SJCRH30 (cell line): ENCODE results near the gene ATP10B. TPM values are rescaled to one million over a fixed set of nuclear protein-coding genes. Genes with fewer than 3 reads are reported as not detected.

Source experiments
- DNase-seq, 2 experiments: peaks; one replicate each; pipeline ENCODE4 v3.0.0-alpha.2; 2015 to 2020
- H3K27ac ChIP-seq: fragments of 250-450 bp; sonication (Bioruptor Pico); 2 replicates; pipeline ENCODE4 v1.5.1; 2020; ENCODE audit warnings: mild to moderate bottlenecking, moderate library complexity
- H3K27me3 ChIP-seq: fragments of 250-450 bp; sonication (Bioruptor Pico); 2 replicates; pipeline ENCODE4 v1.5.1; 2020; ENCODE audit warnings: mild to moderate bottlenecking, moderate library complexity
- H3K36me3 ChIP-seq: fragments of 250-450 bp; sonication (Bioruptor Pico); 2 replicates; pipeline ENCODE4 v1.5.1; 2020; ENCODE audit warnings: mild to moderate bottlenecking, moderate library complexity
- H3K4me1 ChIP-seq: fragments of 250-450 bp; sonication (Bioruptor Pico); 2 replicates; pipeline ENCODE4 v1.5.1; 2020; ENCODE audit warnings: mild to moderate bottlenecking, moderate library complexity
- H3K4me3 ChIP-seq: fragments of 250-450 bp; sonication (Bioruptor Pico); 2 replicates; pipeline ENCODE4 v1.5.1; 2020; ENCODE audit warnings: mild to moderate bottlenecking, moderate library complexity
- H3K9me3 ChIP-seq: fragments of 250-450 bp; sonication (Bioruptor Pico); replicated peaks from 2 replicates; pipeline ENCODE4 v1.5.1; 2020; ENCODE audit warnings: mild to moderate bottlenecking, moderate library complexity
- total RNA-seq: library from RNA; depleted of rRNA; stranded (reverse); fragments of >200 nt; shearing (Covaris generic); gene quantifications from 2 replicates; pipeline ENCODE4 v1.2.3, GENCODE V29; 2014

The ATP10B gene
- total RNA-seq, 1 experiment from 2014 or later = not detected

DNA sequence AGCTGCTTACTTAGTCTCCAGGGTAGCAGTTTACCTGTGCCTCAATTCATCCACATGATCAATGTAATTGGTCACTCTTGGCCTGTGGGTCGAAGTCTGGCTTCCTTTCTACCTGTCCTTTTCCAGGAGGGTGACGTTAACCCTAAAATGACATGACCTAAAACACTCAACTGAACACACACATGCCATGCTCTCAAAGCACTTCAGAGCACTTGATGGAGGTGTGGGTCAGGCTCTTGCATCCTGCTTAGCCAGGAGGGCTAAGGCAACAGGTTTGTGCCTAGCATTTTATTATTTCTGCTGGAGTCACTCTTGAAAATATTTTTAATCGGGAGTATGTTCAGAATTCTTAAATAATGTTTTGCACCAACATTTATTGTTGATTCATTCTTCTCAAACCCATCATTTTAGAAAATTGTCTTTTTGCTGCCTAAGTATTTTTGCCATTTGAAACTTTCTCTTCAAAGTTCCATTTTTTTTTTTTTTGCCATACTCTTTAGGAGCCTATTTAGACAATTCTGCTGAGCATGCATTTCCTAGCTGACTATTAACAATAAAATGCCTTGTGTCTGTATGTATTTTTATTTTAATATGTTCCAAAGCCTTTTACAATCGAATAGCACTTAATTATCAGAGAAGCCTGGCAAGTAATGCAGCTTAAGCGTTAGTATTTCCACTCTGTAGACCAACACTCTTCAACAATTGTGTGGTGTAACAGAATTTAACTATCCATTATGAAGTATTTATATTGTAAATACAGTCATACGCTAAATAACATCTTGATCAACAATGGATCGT is 59.1 kb downstream of the ATP10B start:
- Histone ChIP-seq H3K27ac (no peak overlapping the region), H3K27me3 (no peaks in the 10 kb centered on the region; the same call in 1 of the 2 replicates), H3K4me3 (no peak overlapping the region), H3K36me3 (no peaks in the 10 kb centered on the region), H3K9me3 (no peaks in the 10 kb centered on the region), H3K4me1 (no peaks in the 10 kb centered on the region)
- DNase-seq = no peak

- H3K9me3 ChIP-seq = no peaks in the 10 kb centered on the region
- H3K36me3 ChIP-seq = no peaks in the 10 kb centered on the region
- no peak overlapping the region for H3K27ac ChIP-seq
- no peaks in the 10 kb centered on the region for H3K4me1 ChIP-seq
- no peak overlapping the region for H3K4me3 ChIP-seq
- no peaks in the 10 kb centered on the region; the same call in 1 of the 2 replicates for H3K27me3 ChIP-seq
- no peak for DNase-seq
Measured at GRCh38 chr5:160792281-160792680, 59.7 kb downstream of the ATP10B start.

DNA sequence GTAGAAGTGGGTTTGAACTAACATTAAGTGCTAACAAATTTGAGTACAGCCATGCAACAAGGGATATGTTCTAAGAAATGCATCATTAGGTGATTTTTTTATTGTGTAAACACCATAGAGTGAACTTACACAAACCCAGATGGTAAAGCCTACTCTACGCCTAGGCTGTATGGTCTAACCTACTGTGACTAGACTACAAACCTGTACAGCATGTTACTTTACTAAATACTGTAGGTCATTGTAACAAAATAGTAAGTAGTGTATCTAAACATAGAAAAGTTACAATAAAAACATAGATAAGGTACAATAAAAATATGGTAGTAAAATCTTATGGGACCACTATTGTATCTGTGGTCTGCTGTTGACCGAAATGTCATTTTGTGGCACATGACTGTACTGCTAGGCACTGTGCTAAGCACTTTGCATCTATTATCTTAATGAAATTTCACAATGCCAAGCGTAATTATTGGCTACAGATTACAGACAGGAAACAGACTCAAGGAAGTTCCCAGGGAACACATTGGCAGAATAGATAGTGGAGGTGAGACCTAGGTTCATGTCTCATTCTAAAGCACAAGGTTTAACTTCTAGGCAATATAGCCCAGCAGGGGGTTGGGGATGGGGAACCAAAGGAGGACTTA is 62.7 kb downstream of the ATP10B start:
- DNase-seq = no peak
- no peaks in the 10 kb centered on the region for H3K9me3 ChIP-seq
- H3K4me3 ChIP-seq = no peak overlapping the region
- no peaks in the 10 kb centered on the region for H3K36me3 ChIP-seq
- H3K27me3 ChIP-seq = no peaks in the 10 kb centered on the region; the same call in 1 of the 2 replicates
- no peaks in the 10 kb centered on the region for H3K4me1 ChIP-seq
- H3K27ac ChIP-seq = no peak overlapping the region

DNA sequence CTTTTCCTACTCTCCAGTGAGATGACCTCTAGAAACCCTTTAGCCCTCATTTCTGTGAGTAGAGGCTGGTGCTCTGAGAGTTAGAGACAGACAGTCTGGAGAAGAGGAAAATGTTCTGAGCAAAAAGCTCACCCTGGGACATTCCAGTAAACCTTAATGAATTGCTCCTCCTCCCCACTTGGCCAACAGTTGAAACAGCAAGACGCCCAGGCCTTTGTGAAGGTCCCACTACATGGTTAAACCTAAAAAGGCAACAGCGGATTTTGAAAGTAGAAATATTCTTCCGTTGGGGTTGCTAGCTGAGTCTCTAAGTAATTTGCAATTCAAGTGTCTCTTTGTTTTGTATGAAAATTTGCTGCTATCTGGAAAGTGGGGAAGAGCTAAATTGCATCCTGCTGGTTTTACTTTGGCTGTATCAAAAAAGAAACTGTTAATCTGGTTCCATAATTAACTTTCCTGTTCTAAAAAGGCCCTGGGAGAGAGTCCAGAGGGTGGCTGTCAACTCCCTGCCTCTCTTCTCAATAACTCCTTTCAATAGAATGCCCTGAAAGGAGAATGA is 63.8 kb downstream of the ATP10B start:
- Histone ChIP-seq H3K36me3 (no peaks in the 10 kb centered on the region), H3K9me3 (no peaks in the 10 kb centered on the region), H3K27me3 (no peaks in the 10 kb centered on the region), H3K4me1 (no peaks in the 10 kb centered on the region), H3K4me3 (no peak overlapping the region), H3K27ac (no peak overlapping the region)
- no peak for DNase-seq

- Histone ChIP-seq H3K4me1 (no peaks in the 10 kb centered on the region), H3K27ac (no peak overlapping the region), H3K4me3 (no peak overlapping the region), H3K36me3 (no peaks in the 10 kb centered on the region), H3K27me3 (no peaks in the 10 kb centered on the region), H3K9me3 (no peaks in the 10 kb centered on the region)
- no peak for DNase-seq
Measured at GRCh38 chr5:160787240-160787639, 64.8 kb downstream of the ATP10B start.

GRCh38 chr5:160774666-160775315 is 77.2 kb downstream of the ATP10B start:
- Histone ChIP-seq H3K4me1 (no peaks in the 10 kb centered on the region), H3K4me3 (no peak overlapping the region), H3K27me3 (0 out of 2 replicates have a peak, but pooled peaks cover 14% of the 10 kb centered on the region), H3K36me3 (no peaks in the 10 kb centered on the region), H3K9me3 (no peaks in the 10 kb centered on the region), H3K27ac (no peak overlapping the region)
- DNase-seq = no peak

GRCh38 chr5:160773646-160774410 is 78.2 kb downstream of the ATP10B start:
- Histone ChIP-seq H3K4me1 (no peaks in the 10 kb centered on the region), H3K27ac (no peak overlapping the region), H3K36me3 (no peaks in the 10 kb centered on the region), H3K4me3 (no peak overlapping the region), H3K9me3 (no peaks in the 10 kb centered on the region), H3K27me3 (0 out of 2 replicates have a peak, but pooled peaks cover 14% of the 10 kb centered on the region)
- DNase-seq = no peak

DNA sequence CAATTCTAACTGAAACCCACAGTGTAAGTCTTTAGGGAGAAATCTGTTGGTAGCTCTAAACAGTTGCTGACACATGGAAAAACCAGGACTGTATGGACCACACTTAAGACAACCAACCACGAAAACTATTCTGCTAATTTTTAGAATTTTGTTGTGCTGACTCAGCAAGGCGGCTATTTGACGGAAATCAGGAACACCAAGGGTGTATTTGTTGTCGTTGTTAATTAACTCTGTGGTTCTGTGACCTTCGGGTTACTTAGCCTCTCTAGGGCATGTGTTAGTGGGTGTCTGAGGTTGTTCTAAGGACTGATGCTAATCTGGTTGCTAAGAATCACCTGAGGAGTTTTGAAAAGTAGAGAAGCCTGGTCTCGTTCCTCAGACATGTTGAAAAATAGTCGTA is 79.2 kb downstream of the ATP10B start:
- no peak overlapping the region for H3K4me3 ChIP-seq
- no peak for DNase-seq
- H3K4me1 ChIP-seq = no peaks in the 10 kb centered on the region
- H3K27ac ChIP-seq = no peak overlapping the region
- H3K27me3 ChIP-seq = 0 out of 2 replicates have a peak, but pooled peaks cover 14% of the 10 kb centered on the region
- H3K36me3 ChIP-seq = no peaks in the 10 kb centered on the region
- no peaks in the 10 kb centered on the region for H3K9me3 ChIP-seq

- no peaks in the 10 kb centered on the region for H3K4me1 ChIP-seq
- H3K36me3 ChIP-seq = no peaks in the 10 kb centered on the region
- H3K4me3 ChIP-seq = no peak overlapping the region
- H3K27me3 ChIP-seq = peaks cover 14% of the 10 kb centered on the region; the same call in 1 of the 2 replicates
- DNase-seq = no peak
- no peak overlapping the region for H3K27ac ChIP-seq
- H3K9me3 ChIP-seq = no peaks in the 10 kb centered on the region
Measured at GRCh38 chr5:160770718-160771117, 81.3 kb downstream of the ATP10B start.

GRCh38 chr5:160769301-160769700 is 82.7 kb downstream of the ATP10B start:
- H3K9me3 ChIP-seq = no peaks in the 10 kb centered on the region
- H3K27ac ChIP-seq = no peak overlapping the region
- DNase-seq = no peak

DNA sequence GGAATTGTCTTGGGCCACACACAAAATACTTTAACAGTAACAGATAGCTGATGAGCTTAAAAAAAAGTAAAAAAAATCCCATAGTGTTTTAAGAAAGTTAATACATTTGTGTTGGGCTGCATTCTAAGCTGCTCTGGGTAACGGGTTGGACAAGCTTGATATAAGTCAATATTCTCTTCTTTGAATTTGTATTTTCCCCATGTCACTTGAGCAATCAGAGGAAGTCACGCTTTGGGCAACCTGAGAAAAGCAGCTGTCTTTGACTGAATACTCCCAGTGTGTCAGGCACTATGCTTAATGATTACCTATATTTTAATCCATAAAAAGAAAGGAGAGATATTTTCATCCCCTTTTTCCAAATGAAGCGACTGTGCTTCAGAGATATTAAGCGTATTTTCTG is 84.9 kb downstream of the ATP10B start:
- H3K9me3 ChIP-seq = no peaks in the 10 kb centered on the region
- H3K4me1 ChIP-seq = no peaks in the 10 kb centered on the region
- H3K36me3 ChIP-seq = no peaks in the 10 kb centered on the region
- peaks cover 6% of the 10 kb centered on the region; the same call in 1 of the 2 replicates for H3K27me3 ChIP-seq
- no peak for DNase-seq
- H3K4me3 ChIP-seq = no peak overlapping the region
- no peak overlapping the region for H3K27ac ChIP-seq

More at GRCh38 chr5:160769301-160769700, 82.7 kb downstream of the ATP10B start:
- H3K36me3 ChIP-seq = no peaks in the 10 kb centered on the region
- H3K4me1 ChIP-seq = no peaks in the 10 kb centered on the region
- no peak overlapping the region for H3K4me3 ChIP-seq
- peaks cover 14% of the 10 kb centered on the region; the same call in 1 of the 2 replicates for H3K27me3 ChIP-seq

DNA sequence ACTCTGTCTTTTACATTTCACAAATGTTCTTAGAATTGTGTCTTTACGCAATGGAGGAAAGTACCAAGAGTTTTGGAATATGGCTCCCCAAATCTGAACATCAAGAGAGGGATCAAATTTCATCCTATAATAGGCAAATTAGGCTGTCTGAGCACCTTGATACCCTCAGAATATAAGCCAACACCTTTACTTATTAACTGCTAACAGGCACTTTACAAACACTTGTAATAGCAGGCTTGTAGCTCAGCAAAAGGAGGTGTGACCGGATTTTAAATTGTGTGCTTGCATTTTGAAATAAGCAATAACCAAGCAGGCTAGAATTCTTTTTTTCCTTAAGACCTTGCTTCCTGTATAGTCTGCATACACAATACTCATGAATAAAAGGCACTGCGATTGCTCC is 92.0 kb downstream of the ATP10B start:
- DNase-seq = no peak
- H3K9me3 ChIP-seq = no peaks in the 10 kb centered on the region
- H3K27me3 ChIP-seq = no peaks in the 10 kb centered on the region
- H3K4me3 ChIP-seq = no peak overlapping the region
- no peaks in the 10 kb centered on the region for H3K4me1 ChIP-seq
- H3K27ac ChIP-seq = no peak overlapping the region
- no peaks in the 10 kb centered on the region for H3K36me3 ChIP-seq

- H3K4me3 ChIP-seq = no peak overlapping the region
- H3K36me3 ChIP-seq = no peaks in the 10 kb centered on the region
- no peaks in the 10 kb centered on the region for H3K4me1 ChIP-seq
- H3K27ac ChIP-seq = no peak overlapping the region
- H3K9me3 ChIP-seq = no peaks in the 10 kb centered on the region
- no peak for DNase-seq
- H3K27me3 ChIP-seq = no peaks in the 10 kb centered on the region
Measured at GRCh38 chr5:160757194-160757593, 94.8 kb downstream of the ATP10B start.

- H3K27ac ChIP-seq = no peak overlapping the region
- DNase-seq = no peak
- no peaks in the 10 kb centered on the region for H3K9me3 ChIP-seq
- no peaks in the 10 kb centered on the region for H3K36me3 ChIP-seq
- H3K27me3 ChIP-seq = 0 out of 2 replicates have a peak, but pooled peaks cover 3% of the 10 kb centered on the region
- H3K4me3 ChIP-seq = no peak overlapping the region
- H3K4me1 ChIP-seq = no peaks in the 10 kb centered on the region
Measured at GRCh38 chr5:160750938-160751657, 100.9 kb downstream of the ATP10B start.
